SK-N-SH (cell line): ENCODE measurements around the gene PHAF1.

Source experiments
- CHD2 ChIP-seq: fragments of 150-350 bp; IDR thresholded peaks from 2 replicates; pipeline ENCODE4 v1.6.1; 2018; ENCODE audit warnings: low read length; ENCODE audit not compliant: partially characterized antibody
- EP300 ChIP-seq, 2 experiments: IDR thresholded peaks; 2 replicates each; pipeline versions ENCODE4 v1.4.0 to v1.6.1; 2012; ENCODE audit warnings: borderline replicate concordance in 1 of 2, low read depth in 1 of 2, low read length in 1 of 2
- EZH2phosphoT487 ChIP-seq: fragments of 200-600 bp; sonication (generic); IDR thresholded peaks from 2 replicates; pipeline ENCODE4 v1.6.1; 2017; ENCODE audit warnings: low read depth, mixed run types, mild to moderate bottlenecking, antibody characterized with exemption, moderate library complexity, borderline replicate concordance
- JUND ChIP-seq: IDR thresholded peaks from 2 replicates; pipeline ENCODE4 v1.4.0; 2012
- MEF2A ChIP-seq: IDR thresholded peaks from 2 replicates; pipeline ENCODE4 v1.4.0; 2012; ENCODE audit warnings: low read depth, borderline replicate concordance
- POLR2AphosphoS5 ChIP-seq: IDR thresholded peaks from 2 replicates; pipeline ENCODE4 v1.6.1; 2012; ENCODE audit warnings: low read depth, low read length
- RAD21 ChIP-seq: IDR thresholded peaks from 2 replicates; pipeline ENCODE4 v1.6.1; 2012; ENCODE audit warnings: mild to moderate bottlenecking, low read length
- RFX5 ChIP-seq: IDR thresholded peaks from 2 replicates; pipeline ENCODE4 v1.6.1; 2012; ENCODE audit warnings: mild to moderate bottlenecking, improper control_type of control experiment, low read length
- SIN3A ChIP-seq: IDR thresholded peaks from 2 replicates; pipeline ENCODE4 v1.6.1; 2012; ENCODE audit warnings: low read depth, mild to moderate bottlenecking, low read length, moderate library complexity, borderline replicate concordance
- SMC3 ChIP-seq: IDR thresholded peaks from 2 replicates; pipeline ENCODE4 v1.6.1; 2012; ENCODE audit warnings: low read depth, low read length, improper control_type of control experiment
- TF ChIP-seq, protein P1 (sequence below): fragments of 200-600 bp; sonication (generic); IDR thresholded peaks from 2 replicates; pipeline ENCODE4 v1.6.1; 2017; ENCODE audit warnings: antibody characterized with exemption, mild to moderate bottlenecking, moderate library complexity
- TF ChIP-seq, protein P2 (sequence below): IDR thresholded peaks from 2 replicates; pipeline ENCODE4 v1.4.0; 2012; ENCODE audit warnings: low read depth, borderline replicate concordance

DNA sequence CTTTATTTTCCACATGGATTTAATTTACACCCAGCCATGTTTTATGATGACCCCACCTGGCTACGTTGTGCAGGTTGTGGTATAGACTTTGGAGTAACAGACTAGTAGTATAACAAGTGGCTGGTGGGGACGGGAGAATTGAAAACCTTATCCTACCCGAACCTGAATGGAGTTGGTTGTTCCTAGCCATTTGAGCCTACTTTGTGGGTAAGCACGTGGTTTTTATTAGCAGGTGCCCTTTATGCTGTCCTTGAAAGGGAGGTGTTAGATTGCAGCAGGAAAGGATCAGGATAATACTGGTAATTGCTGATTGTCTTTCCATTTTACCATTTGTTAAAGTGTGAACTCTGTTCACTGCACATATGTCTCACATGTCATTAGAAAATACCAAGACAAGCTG is 31.9 kb upstream of the PHAF1 start:
- TF ChIP-seq, protein P1, sequence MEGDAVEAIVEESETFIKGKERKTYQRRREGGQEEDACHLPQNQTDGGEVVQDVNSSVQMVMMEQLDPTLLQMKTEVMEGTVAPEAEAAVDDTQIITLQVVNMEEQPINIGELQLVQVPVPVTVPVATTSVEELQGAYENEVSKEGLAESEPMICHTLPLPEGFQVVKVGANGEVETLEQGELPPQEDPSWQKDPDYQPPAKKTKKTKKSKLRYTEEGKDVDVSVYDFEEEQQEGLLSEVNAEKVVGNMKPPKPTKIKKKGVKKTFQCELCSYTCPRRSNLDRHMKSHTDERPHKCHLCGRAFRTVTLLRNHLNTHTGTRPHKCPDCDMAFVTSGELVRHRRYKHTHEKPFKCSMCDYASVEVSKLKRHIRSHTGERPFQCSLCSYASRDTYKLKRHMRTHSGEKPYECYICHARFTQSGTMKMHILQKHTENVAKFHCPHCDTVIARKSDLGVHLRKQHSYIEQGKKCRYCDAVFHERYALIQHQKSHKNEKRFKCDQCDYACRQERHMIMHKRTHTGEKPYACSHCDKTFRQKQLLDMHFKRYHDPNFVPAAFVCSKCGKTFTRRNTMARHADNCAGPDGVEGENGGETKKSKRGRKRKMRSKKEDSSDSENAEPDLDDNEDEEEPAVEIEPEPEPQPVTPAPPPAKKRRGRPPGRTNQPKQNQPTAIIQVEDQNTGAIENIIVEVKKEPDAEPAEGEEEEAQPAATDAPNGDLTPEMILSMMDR: no peak
- TF ChIP-seq SMC3 (no peak), POLR2AphosphoS5 (no peak), EZH2phosphoT487 (no peak), EP300 (IDR thresholded peaks at IDR 0.05; ENCODE audit: borderline replicate concordance in 1 of 2, low read depth in 1 of 2, low read length in 1 of 2) (no peak), RFX5 (no peak), MEF2A (no peak), CHD2 (no peak), SIN3A (no peak), JUND (no peak), RAD21 (no peak)
- TF ChIP-seq, protein P2, sequence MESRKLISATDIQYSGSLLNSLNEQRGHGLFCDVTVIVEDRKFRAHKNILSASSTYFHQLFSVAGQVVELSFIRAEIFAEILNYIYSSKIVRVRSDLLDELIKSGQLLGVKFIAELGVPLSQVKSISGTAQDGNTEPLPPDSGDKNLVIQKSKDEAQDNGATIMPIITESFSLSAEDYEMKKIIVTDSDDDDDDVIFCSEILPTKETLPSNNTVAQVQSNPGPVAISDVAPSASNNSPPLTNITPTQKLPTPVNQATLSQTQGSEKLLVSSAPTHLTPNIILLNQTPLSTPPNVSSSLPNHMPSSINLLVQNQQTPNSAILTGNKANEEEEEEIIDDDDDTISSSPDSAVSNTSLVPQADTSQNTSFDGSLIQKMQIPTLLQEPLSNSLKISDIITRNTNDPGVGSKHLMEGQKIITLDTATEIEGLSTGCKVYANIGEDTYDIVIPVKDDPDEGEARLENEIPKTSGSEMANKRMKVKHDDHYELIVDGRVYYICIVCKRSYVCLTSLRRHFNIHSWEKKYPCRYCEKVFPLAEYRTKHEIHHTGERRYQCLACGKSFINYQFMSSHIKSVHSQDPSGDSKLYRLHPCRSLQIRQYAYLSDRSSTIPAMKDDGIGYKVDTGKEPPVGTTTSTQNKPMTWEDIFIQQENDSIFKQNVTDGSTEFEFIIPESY: no peak
